Tongue (tissue), 3 donors: ENCODE data around the gene ECHS1. TPM values are rescaled to one million over a fixed set of nuclear protein-coding genes. Genes with fewer than 3 reads are reported as not detected.
"Not testable (repeated sequence)": the region's sequence is repeated elsewhere in the genome, so short reads cannot be mapped to it uniquely, and the experiment has no call there.

Experiments used
- DNase-seq: peaks from one replicate; pipeline ENCODE4 v3.0.0-alpha.2; 2015
- small RNA-seq: library from RNA; depleted of rRNA; stranded (forward); fragments of <200 nt; gene quantifications from one replicate; pipeline ENCODE3, GENCODE V24; 2014; ENCODE audit warnings: low replicate concordance
- total RNA-seq: library from RNA; depleted of rRNA; stranded (reverse); fragments of >200 nt; gene quantifications from one replicate; pipeline ENCODE4 v1.2.3, GENCODE V29; 2014

The ECHS1 gene
- total RNA-seq, 1 donor from 2014 or later = 74.7 TPM

- DNase-seq = no peak
Measured at GRCh38 chr10:133324857-133325260, 48.3 kb downstream of the ECHS1 start.

GRCh38 chr10:133324198-133324792 lies 48.9 kb downstream of the ECHS1 start:
- DNase-seq = peak; percentile 64

- not testable (repeated sequence) for DNase-seq
Measured at GRCh38 chr10:133322064-133322709, 51.0 kb downstream of the ECHS1 start.

GRCh38 chr10:133320852-133321422 lies 52.2 kb downstream of the ECHS1 start:
- not testable (repeated sequence) for DNase-seq

GRCh38 chr10:133318494-133319127 lies 54.5 kb downstream of the ECHS1 start:
- DNase-seq = peak; percentile 56

DNA sequence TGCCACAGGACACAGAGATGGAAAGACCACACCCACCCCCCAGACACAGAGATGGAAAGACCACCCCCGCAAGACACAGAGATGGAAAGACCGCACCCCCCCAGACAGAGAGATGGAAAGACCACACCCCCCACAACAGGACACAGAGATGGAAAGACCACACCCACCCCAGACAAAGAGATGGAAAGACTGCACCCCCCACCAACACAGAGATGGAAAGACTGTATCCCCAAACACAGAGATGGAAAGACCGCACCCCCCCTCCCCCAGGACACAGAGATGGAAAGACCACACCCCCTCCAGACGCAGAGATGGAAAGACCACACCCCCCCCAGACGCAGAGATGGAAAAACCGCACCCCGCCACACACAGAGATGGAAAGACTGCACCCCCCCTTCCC lies 56.4 kb downstream of the ECHS1 start:
- no peak for DNase-seq

- no peak for DNase-seq
Measured at GRCh38 chr10:133316266-133316665, 56.9 kb downstream of the ECHS1 start.

- no peak for DNase-seq
Measured at GRCh38 chr10:133315847-133316246, 57.3 kb downstream of the ECHS1 start.

DNA sequence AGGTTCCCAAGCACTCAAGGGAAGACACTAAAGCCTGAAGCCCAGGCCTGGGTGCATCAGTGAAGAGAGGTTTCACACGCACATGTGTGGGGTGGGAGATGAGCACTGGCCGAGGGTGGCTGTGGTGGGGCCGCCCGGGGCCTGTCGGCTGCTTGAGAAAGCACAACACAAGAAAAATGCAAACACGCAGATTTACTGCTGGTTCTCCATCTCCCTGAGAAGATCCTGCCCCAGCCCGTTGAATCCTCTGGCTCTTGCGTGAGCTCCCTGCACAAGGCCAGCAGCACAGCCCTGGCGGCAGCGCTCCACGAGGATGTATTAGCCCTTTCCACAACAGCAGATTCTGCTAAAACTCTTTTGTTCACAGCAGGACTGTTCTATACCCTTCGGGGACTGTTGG lies 58.2 kb downstream of the ECHS1 start:
- DNase-seq = no peak

DNA sequence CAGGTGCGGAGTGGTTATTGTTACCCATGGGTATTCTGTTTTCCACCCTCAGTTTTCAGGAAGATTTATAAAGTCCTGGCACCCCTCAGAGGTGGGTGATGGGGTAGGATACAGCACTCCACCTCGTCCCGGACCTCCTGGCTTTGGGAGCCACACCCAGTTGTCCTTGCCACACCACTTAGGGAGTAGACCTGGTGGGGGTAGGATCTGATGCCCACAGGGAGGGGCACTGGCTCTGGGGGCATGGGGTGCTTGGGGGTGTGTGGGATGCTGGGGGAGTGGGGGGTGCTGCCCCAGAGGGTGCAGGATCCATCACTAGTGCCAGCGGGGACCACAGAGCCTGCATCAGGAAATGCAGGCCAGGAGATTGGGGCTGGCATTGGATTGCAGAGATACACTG lies 60.0 kb downstream of the ECHS1 start:
- DNase-seq = no peak

- DNase-seq = no peak
Measured at GRCh38 chr10:133312769-133313145, 60.4 kb downstream of the ECHS1 start.

Small RNA genes within 50 kb of the gene (small RNA-seq; reads per million reads assigned to genes)
- gene AL360181.4 (not detected), gene BANF1P2 (not detected), gene MIR3944 (not detected)

Other genes starting within 250 kb of the ECHS1 start
- 1.7 TPM for gene KNDC1, start 213.1 kb downstream of the ECHS1 start, total RNA-seq
- not detected for gene UTF1, start 143.1 kb downstream of the ECHS1 start, total RNA-seq
- not detected for gene VENTX, start 135.5 kb downstream of the ECHS1 start, total RNA-seq
- gene ADAM8, start 96.5 kb downstream of the ECHS1 start, total RNA-seq = 6.7 TPM
- gene TUBGCP2, start 64.5 kb downstream of the ECHS1 start, total RNA-seq = 47.7 TPM
- 27.6 TPM for gene ZNF511, start 64.4 kb downstream of the ECHS1 start, total RNA-seq
- not detected for gene CALY, start 36.5 kb downstream of the ECHS1 start, total RNA-seq
- gene PRAP1, start 26.0 kb downstream of the ECHS1 start, total RNA-seq = not detected
- gene FUOM, start 15.3 kb downstream of the ECHS1 start, total RNA-seq = 8.4 TPM
- 8.0 TPM for gene PAOX, start 5.9 kb upstream of the ECHS1 start, total RNA-seq
- gene MTG1, start 20.8 kb upstream of the ECHS1 start, total RNA-seq = 23.4 TPM
- 0.82 TPM for gene SPRN, start 51.3 kb upstream of the ECHS1 start, total RNA-seq
- gene SCART1, start 80.6 kb upstream of the ECHS1 start, total RNA-seq = 3.1 TPM
- gene CYP2E1, start 154.0 kb upstream of the ECHS1 start, total RNA-seq = 0.31 TPM
- not detected for gene SYCE1, start 192.2 kb upstream of the ECHS1 start, total RNA-seq